ES-I3 (cell line): ENCODE measurements around the gene ZNF865.

Experiments
- H3K36me3 ChIP-seq: 2 replicates; pipeline ENCODE4 v1.6.1; 2013; ENCODE audit warnings: mild to moderate bottlenecking, low read length, control low read depth, moderate library complexity; ENCODE audit not compliant: insufficient read depth
- H3K4me1 ChIP-seq: 2 replicates; pipeline ENCODE4 v1.6.1; 2013; ENCODE audit warnings: mild to moderate bottlenecking, control low read depth, low read length; ENCODE audit not compliant: insufficient read depth
- H3K9ac ChIP-seq: 2 replicates; pipeline ENCODE4 v1.6.1; 2013; ENCODE audit warnings: low read depth, mild to moderate bottlenecking, low read length, moderate library complexity
- H3K9me3 ChIP-seq: 2 replicates; pipeline ENCODE4 v1.6.1; 2013; ENCODE audit warnings: mild to moderate bottlenecking, low read length, moderate library complexity; ENCODE audit not compliant: control insufficient read depth, insufficient read depth

The ZNF865 gene

GRCh38 chr19:55620410-55621204 lies 15.2 kb downstream of the ZNF865 start:
- H3K9ac ChIP-seq: no peak overlapping the region
- no peaks in the 10 kb centered on the region for H3K9me3 ChIP-seq
- no peaks in the 10 kb centered on the region for H3K4me1 ChIP-seq
- peaks cover 6% of the 10 kb centered on the region for H3K36me3 ChIP-seq

DNA sequence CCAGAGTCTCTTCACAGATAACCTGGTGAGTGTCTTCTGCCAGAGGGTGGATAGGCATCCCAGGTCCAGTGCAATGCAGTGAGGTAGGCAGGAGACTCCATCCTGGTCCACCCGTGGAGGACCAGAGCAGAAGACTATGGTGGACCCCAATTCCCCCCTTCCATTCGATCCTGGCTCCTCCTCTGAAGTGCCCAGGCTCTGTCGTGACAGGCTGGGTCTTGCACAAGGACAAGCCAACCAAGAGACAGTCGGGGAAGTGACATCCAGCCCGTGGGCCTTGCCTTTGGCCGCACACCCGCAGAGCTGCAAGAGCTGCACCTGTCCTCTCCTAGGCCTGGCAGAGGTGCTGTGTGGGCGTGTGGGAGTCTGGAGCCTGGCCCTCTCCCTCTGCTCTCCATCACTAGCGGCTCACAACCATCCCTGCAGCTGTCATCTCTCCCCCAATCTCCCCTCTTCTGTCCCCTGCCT lies 15.8 kb downstream of the ZNF865 start:
- no peaks in the 10 kb centered on the region for H3K4me1 ChIP-seq
- H3K9me3 ChIP-seq: no peaks in the 10 kb centered on the region
- no peak overlapping the region for H3K9ac ChIP-seq
- H3K36me3 ChIP-seq: peaks cover 6% of the 10 kb centered on the region

GRCh38 chr19:55621673-55622231 lies 16.3 kb downstream of the ZNF865 start:
- no peaks in the 10 kb centered on the region for H3K9me3 ChIP-seq
- H3K4me1 ChIP-seq: no peaks in the 10 kb centered on the region
- peaks cover 6% of the 10 kb centered on the region for H3K36me3 ChIP-seq
- H3K9ac ChIP-seq: no peak overlapping the region

GRCh38 chr19:55622242-55622969 lies 17.0 kb downstream of the ZNF865 start:
- H3K9ac ChIP-seq: no peak overlapping the region
- H3K9me3 ChIP-seq: no peaks in the 10 kb centered on the region
- peaks cover 3% of the 10 kb centered on the region for H3K36me3 ChIP-seq
- H3K4me1 ChIP-seq: no peaks in the 10 kb centered on the region

DNA sequence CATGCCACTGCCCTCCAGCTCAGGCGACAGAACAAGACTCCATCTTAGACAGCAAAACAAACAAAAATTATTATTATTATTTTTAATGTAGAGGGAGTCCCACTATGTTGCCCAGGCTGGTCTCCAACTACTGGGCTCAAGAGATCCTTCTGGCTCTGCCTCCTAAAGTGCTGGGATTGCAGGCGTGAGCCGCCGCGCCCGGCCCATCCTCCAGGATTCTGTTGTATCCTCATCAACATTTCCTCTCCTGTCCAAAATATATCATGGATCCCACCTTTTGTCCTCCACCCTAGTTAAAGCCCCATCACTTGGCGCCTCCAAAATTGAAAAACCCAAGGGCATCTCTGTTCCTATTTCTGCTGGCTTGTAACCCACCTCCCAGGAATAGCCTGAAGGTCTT lies 17.7 kb downstream of the ZNF865 start:
- H3K9me3 ChIP-seq: no peaks in the 10 kb centered on the region
- H3K36me3 ChIP-seq: no peaks in the 10 kb centered on the region; the same call in 1 of the 2 replicates
- H3K4me1 ChIP-seq: no peaks in the 10 kb centered on the region
- no peak overlapping the region for H3K9ac ChIP-seq

- H3K36me3 ChIP-seq: no peaks in the 10 kb centered on the region; the same call in 1 of the 2 replicates
- no peaks in the 10 kb centered on the region for H3K4me1 ChIP-seq
- H3K9ac ChIP-seq: peak overlapping the region; percentile 31; the same call in 1 of the 2 replicates
- H3K9me3 ChIP-seq: no peaks in the 10 kb centered on the region
Measured at GRCh38 chr19:55623561-55623960, 18.1 kb downstream of the ZNF865 start.

DNA sequence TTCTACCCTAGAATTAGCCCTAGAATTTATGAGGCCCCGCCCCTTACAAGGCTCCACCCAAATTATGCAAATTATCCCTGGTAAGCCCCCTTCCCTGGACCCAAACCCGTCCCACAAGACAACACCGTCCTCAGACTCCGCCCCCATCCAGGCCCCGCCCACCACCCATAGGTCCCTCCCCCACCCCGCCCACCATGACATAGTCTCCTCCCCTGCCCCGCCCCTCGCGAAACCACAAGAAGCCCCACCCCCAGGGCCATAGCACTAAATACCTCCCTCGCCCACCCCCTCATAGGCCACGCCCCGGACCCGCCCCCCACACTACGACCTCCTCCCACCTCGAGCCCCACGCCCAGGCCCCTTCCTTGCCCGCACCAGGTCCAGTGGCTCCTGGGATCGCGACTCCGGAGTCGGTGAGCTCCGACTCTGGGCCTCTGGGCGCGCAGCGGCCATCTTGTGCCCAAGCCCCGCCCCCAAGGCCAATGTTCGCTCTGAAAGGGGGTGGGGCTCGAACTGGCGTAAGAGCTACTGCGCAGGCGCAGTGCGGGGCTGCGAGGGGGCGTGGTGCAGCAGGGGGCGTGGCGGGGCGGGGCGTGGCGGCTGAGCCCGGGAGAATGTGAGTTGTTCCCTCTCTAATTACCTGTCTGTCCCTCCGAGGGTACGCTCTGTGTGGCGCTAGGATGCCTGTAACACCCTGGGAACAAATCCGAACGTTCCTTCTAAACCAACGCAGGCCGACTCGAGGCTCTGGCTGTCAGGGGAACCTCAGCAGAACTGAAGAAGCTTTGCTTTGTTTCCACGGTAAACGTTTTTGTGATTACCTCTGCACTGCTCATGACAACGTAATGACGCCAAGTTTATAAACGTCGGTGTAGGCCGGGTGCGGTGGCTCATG lies 18.9 kb downstream of the ZNF865 start, which contains the start of gene ZNF784:
ZNF784 (minus strand) TSS at position 458 of the 895 bp plus-strand sequence; CDS start at position 453, 5 bp downstream.
- Histone ChIP-seq H3K9me3 (no peaks in the 10 kb centered on the region), H3K36me3 (no peaks in the 10 kb centered on the region; the same call in 1 of the 2 replicates), H3K9ac (peak within 1 kb of the TSS; percentile 54; the same call in 1 of the 2 replicates), H3K4me1 (no peaks in the 10 kb centered on the region)

DNA sequence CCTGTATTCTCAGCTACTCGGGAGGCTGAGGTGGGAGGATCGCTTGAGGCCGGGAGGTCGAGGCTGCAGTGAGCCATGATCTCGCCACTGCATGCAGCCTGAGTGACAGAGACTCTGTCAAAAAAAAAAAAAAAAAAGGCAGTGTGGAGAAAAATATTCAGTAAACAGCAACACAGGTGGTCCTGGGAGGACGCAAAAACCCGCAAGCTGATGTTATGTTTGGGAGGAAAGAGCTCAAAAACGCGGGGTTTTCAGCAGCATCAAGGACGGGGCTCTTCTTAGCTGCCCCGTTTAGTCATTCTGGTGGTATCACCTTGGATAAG lies 19.5 kb downstream of the ZNF865 start:
- Histone ChIP-seq H3K4me1 (no peaks in the 10 kb centered on the region), H3K36me3 (no peaks in the 10 kb centered on the region; the same call in 1 of the 2 replicates), H3K9me3 (no peaks in the 10 kb centered on the region), H3K9ac (peak overlapping the region; percentile 54; the same call in 1 of the 2 replicates)

- no peak overlapping the region for H3K9ac ChIP-seq
- no peaks in the 10 kb centered on the region for H3K4me1 ChIP-seq
- no peaks in the 10 kb centered on the region; the same call in 1 of the 2 replicates for H3K36me3 ChIP-seq
- no peaks in the 10 kb centered on the region for H3K9me3 ChIP-seq
Measured at GRCh38 chr19:55626350-55626749, 20.9 kb downstream of the ZNF865 start.

DNA sequence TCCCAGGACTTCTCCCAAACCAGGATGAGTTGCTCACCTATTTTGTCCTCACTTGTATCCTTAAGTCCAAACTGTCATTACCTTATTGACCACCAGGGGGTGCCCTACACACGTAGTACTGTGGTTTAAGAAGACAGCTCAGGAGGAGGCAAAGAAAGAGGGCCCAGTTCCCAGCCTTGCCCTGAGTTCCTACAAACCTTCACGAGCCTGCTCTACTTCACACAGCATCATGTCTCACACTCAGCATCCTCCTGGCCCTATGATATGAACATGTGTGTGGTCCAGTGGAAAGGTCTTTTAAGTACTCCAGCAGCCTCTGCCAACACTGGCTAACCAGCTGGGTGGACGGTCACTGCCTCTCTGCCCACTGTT lies 27.0 kb downstream of the ZNF865 start:
- Histone ChIP-seq H3K9me3 (no peaks in the 10 kb centered on the region), H3K4me1 (peaks cover 8% of the 10 kb centered on the region; the same call in 1 of the 2 replicates), H3K9ac (no peak overlapping the region), H3K36me3 (no peaks in the 10 kb centered on the region)

DNA sequence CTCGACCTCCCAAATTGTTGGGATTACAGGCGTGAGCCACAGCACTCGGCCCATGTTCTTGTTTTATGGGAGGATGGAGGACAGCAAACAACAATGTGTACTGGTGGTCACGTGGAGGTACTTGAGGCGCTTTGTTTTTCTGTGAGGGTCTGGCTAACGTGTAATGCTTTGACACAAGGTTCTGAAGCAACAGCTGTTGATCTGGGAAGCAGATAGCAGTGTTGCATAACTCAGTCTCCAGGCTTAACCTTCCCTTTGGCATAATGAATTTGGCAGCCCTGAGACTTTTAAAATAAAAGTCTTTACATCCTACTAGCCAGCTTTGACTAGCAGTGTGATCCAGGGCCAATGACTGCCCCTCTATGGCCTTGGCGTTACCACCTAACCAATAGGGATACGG lies 28.4 kb downstream of the ZNF865 start:
- no peaks in the 10 kb centered on the region for H3K9me3 ChIP-seq
- H3K4me1 ChIP-seq: peaks cover 8% of the 10 kb centered on the region; the same call in 1 of the 2 replicates
- H3K36me3 ChIP-seq: no peaks in the 10 kb centered on the region
- no peak overlapping the region; the same call in 1 of the 2 replicates for H3K9ac ChIP-seq

DNA sequence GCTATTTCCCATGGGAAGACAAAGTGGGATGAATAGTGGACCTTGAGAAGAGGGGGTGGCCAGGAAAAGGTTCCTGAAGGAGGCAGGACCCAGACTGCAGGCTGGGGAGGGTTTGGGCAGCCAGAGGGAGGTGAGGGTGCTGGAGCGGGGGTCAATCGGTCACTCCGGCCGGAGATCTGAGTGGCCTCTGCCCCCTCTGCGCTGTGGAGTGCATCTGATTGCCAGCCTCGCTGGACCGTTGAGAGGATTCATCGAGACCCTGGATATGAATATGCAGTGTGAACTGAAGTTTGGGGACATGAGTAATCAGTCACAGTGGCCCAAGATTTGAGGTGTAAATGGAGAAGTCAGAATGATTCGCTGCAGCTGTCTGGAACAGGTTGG lies 29.9 kb downstream of the ZNF865 start:
- peaks cover 8% of the 10 kb centered on the region; the same call in 1 of the 2 replicates for H3K4me1 ChIP-seq
- H3K9ac ChIP-seq: peak overlapping the region; percentile 96
- H3K9me3 ChIP-seq: no peaks in the 10 kb centered on the region
- H3K36me3 ChIP-seq: no peaks in the 10 kb centered on the region

DNA sequence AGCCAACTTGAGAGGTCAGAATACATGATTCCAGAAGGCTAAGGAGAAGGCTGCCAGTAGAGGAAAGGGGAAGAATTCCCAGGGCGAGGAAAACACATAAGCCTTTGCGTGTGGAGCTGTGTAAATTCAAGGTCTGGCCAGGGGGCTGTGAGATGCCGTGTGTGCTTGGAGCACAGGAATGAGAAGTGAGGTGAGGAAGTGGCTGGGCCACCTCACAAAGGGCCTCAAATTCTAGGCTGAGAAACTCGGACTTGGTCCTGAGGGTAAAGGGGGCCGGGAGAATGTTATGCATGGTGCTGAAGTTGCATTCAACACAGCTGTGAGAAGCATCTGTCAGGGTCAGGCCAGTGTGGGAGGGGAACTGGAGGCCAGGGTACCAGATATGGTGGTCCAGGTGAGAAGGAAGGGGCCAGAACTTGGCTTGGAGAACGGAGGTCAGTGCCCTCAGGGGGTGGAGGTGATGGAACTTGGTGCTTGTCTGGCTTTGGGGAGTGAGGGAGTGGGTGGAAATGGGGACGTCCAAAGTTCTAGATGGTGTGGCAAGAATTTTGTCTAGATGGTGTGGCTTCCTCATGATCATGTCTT lies 30.5 kb downstream of the ZNF865 start:
- Histone ChIP-seq H3K4me1 (peaks cover 8% of the 10 kb centered on the region; the same call in 1 of the 2 replicates), H3K36me3 (no peaks in the 10 kb centered on the region), H3K9ac (peak overlapping the region; percentile 96), H3K9me3 (no peaks in the 10 kb centered on the region)
